ENCODE results near the gene HLCS.

Gene HLCS

DNA sequence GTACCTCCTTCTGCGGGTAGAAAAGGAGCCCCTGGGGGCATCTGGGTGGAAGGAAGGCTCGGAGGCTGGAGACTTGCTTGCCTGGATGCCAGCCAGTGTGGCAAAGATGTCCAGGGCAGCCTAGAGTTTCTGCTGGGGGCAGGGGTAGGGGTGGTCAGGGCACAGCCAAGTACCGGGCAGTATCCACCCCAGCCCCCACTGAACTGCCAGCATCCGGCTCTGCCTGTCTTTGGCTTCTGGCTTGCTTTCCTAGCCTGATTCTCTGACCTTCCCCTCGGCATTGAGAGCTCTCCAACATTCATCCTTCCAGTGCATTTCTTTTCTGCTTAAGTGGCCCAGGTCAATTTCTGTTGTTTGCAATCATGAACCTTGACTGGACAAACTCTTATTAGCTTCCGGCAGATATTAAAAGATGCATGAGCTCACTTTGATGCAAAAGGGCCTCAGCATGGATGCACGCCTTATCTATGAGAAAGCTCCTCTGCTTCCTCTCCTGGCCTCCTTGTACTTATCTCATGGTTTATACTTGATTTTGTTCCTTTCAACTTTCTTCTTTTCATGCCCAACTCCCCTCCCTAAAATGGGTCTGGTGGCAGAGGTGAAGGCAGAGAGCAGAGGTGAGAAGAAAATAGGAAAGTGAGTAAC, 116.9 kb downstream of the HLCS start:
- TF ChIP-seq, protein P1, sequence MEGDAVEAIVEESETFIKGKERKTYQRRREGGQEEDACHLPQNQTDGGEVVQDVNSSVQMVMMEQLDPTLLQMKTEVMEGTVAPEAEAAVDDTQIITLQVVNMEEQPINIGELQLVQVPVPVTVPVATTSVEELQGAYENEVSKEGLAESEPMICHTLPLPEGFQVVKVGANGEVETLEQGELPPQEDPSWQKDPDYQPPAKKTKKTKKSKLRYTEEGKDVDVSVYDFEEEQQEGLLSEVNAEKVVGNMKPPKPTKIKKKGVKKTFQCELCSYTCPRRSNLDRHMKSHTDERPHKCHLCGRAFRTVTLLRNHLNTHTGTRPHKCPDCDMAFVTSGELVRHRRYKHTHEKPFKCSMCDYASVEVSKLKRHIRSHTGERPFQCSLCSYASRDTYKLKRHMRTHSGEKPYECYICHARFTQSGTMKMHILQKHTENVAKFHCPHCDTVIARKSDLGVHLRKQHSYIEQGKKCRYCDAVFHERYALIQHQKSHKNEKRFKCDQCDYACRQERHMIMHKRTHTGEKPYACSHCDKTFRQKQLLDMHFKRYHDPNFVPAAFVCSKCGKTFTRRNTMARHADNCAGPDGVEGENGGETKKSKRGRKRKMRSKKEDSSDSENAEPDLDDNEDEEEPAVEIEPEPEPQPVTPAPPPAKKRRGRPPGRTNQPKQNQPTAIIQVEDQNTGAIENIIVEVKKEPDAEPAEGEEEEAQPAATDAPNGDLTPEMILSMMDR (IDR thresholded peaks at IDR 0.05; ENCODE audit: extremely low read depth, missing control alignments) = no peak
- no peak for DNase-seq (ENCODE audit: low spot score)

DNA sequence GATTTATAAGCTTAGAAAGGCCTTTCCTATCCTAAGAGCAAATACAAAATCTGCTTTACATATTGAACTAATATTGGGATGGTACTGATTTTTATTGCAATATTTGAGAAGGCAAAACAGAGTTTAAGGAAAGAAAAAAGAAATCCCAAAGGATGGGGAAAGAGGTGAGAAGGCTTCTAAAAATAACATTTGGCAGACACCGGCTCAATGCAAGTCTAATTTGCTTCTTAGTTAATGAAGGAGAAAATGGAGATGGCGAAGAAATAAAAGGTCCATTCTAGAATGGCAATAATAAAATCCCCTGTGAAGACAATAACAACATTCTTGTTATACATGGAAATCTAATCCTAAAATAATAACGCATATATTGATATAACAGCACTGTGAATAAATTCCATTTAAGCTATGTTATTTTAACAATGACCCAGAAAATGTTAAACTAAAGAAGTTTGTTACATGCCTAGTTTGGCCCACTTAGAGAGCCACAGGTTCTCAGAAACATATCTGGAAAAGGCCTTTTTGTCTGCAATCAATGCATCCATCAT, 117.7 kb downstream of the HLCS start:
- DNase-seq (ENCODE audit: low spot score) = no peak
- TF ChIP-seq, protein P1 (IDR thresholded peaks at IDR 0.05; ENCODE audit: extremely low read depth, missing control alignments) = no peak

DNA sequence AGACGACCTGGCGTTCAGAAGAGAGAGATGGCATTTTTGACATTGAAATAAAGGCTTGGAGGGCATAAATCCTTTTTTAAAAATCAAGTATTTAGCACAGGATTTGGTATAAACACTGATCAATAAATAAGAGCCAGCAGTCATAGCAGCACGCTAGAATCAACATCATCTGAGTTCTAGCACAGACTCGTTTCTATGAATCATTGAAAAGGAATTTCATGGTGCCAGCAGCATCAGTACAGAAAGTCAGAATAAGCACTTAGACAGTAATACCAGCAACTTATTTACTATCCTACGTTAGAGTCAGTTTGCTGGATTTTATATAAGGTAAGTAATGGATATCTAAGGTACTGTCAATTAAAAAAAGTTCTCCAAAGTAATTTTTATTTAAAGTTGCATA, 119.3 kb downstream of the HLCS start:
- DNase-seq (ENCODE audit: low spot score) = no peak
- TF ChIP-seq, protein P1 (IDR thresholded peaks at IDR 0.05; ENCODE audit: extremely low read depth, missing control alignments) = no peak

DNA sequence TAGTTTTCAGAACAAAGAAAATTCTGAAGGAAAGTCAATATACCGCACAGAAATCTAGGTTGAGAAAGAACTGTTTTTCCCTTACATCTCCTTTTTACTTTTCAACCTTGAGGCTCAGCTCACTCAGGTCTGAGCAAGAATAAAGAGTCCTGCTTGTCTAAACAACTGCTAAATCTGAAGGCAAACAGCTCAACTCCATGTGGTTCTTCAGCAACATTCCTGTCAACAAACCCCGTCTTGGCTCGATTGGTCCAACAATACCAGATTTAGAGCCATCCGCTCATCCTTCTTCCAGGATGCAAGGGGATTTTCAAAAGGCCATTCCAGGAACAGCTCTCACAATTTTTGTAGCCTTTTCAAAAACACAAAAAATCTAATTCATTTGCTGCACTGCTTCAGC, 119.8 kb downstream of the HLCS start:
- DNase-seq (ENCODE audit: low spot score) = no peak

DNA sequence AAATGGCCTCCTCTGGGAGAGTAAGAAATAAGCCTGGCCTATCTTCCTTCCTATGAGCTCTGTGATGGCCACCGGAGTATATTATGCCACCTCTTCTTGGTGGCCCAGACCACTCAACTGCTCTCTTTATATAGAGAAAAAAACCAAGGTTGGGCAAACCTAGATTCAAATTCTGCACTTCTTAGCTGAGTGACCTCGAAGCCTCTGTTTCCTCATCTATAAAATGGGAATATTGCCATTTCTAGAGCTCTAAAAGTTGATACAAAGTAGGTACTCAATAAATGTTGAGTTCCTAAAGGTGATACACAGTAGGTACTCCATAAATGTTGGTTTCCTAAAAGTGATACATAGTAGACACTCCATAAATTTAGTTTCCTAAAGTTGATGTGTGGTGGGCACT, 120.7 kb downstream of the HLCS start:
- TF ChIP-seq, protein P1 (IDR thresholded peaks at IDR 0.05; ENCODE audit: extremely low read depth, missing control alignments) = no peak

More for the DNA sequence above, 119.8 kb downstream of the HLCS start:
- TF ChIP-seq, protein P1 (IDR thresholded peaks at IDR 0.05; ENCODE audit: extremely low read depth, missing control alignments) = no peak

DNA sequence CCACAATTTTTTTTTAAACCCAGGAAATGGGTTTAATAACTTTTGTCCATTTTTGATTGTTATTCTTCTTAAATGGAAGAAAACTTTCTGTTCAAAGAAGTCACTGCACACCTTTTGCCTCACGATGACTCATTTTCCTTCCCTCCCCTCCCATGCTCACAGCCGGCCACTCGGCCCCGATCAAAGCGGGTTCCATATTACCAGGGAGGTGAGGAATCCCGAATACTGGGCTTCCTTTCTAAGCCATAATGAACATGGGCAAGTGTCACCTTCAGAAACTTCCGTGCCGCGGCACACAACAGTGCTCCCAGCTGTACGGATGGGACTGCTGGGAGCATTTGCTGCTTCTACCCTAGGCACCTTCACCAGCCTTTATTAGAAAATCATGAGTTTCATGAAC, 121.4 kb downstream of the HLCS start:
- no peak for DNase-seq (ENCODE audit: low spot score)
- TF ChIP-seq, protein P1 (IDR thresholded peaks at IDR 0.05; ENCODE audit: extremely low read depth, missing control alignments) = no peak

More for the DNA sequence above, 120.7 kb downstream of the HLCS start:
- DNase-seq (ENCODE audit: low spot score) = no peak

DNA sequence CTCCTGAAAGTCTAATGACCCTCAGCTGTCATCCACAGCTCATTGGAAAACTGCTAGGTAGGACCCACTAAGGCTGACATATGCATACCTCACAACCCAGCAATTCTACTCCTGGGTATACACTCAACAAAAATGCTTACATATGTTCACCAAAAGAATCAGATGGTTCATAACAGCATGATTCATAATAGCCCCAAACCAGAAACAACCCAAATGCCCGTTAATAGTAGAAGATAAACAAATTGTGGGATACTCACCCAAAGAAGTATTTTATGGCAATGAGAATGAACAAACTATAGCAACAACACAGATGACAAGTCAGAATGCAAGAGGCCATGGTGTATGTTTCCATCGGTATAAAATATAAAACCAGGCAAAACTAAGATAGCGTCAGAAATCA, 124.6 kb downstream of the HLCS start:
- TF ChIP-seq, protein P1 (IDR thresholded peaks at IDR 0.05; ENCODE audit: extremely low read depth, missing control alignments) = no peak
- no peak for DNase-seq (ENCODE audit: low spot score)
